DMS114 treated with DMSO at 0.1 percent for 48 hours (cell line): ENCODE data around the gene GFRA1.

Experiments
- DNase-seq: peaks from one replicate; lab custom pipeline; 2025; ENCODE audit not compliant: unreplicated experiment; lab: John Stamatoyannopoulos, UW

The GFRA1 gene

GRCh38 chr10:116132780-116133399 is 140.1 kb downstream of the GFRA1 start:
- DNase-seq: no peak

GRCh38 chr10:116130006-116130405 is 143.0 kb downstream of the GFRA1 start:
- no peak for DNase-seq

- no peak for DNase-seq
Measured at GRCh38 chr10:116126954-116127695, 145.9 kb downstream of the GFRA1 start.

- no peak for DNase-seq
Measured at GRCh38 chr10:116126239-116126638, 146.8 kb downstream of the GFRA1 start.

- DNase-seq: no peak
Measured at GRCh38 chr10:116125180-116125579, 147.8 kb downstream of the GFRA1 start.

GRCh38 chr10:116124777-116125176 is 148.2 kb downstream of the GFRA1 start:
- no peak for DNase-seq

GRCh38 chr10:116122664-116123063 is 150.3 kb downstream of the GFRA1 start:
- no peak for DNase-seq

- DNase-seq: no peak
Measured at GRCh38 chr10:116121640-116122525, 151.1 kb downstream of the GFRA1 start.

- DNase-seq: no peak
Measured at GRCh38 chr10:116120688-116121455, 152.1 kb downstream of the GFRA1 start.

- DNase-seq: no peak
Measured at GRCh38 chr10:116118847-116119246, 154.2 kb downstream of the GFRA1 start.

- DNase-seq: no peak
Measured at GRCh38 chr10:116115797-116116196, 157.2 kb downstream of the GFRA1 start.

GRCh38 chr10:116115036-116115641 is 157.9 kb downstream of the GFRA1 start:
- DNase-seq: no peak

- DNase-seq: no peak
Measured at GRCh38 chr10:116113721-116114501, 159.1 kb downstream of the GFRA1 start.

GRCh38 chr10:116112232-116113231 is 160.5 kb downstream of the GFRA1 start:
- no peak for DNase-seq

GRCh38 chr10:116111483-116112095 is 161.4 kb downstream of the GFRA1 start:
- DNase-seq: no peak

- no peak for DNase-seq
Measured at GRCh38 chr10:116110736-116111135, 162.3 kb downstream of the GFRA1 start.

GRCh38 chr10:116109881-116110280 is 163.1 kb downstream of the GFRA1 start:
- DNase-seq: no peak

- no peak for DNase-seq
Measured at GRCh38 chr10:116109481-116109880, 163.5 kb downstream of the GFRA1 start.
